Pancreas (tissue), 10 donors: Measurements from ENCODE around the gene SLC13A3. TPM values are rescaled to one million over a fixed set of nuclear protein-coding genes. Genes with fewer than 3 reads are reported as not detected.

Source experiments
- ATAC-seq, 4 donors: fragments of 200-7000 bp; cut with Tn5 transposase; one replicate each; pipeline versions ENCODE4 v1.8.0 to v1.9.1; 2020; ENCODE audit warnings: mild to moderate bottlenecking in 4 of 4, moderate library complexity in 4 of 4
- DNase-seq, 6 donors: peaks; one replicate each; pipeline ENCODE4 v3.0.0-alpha.2; 2020
- FAIRE-seq: peaks from 2 replicates; lab custom pipeline; 2012; peaks lifted over from hg19 to GRCh38; lab: Jason Lieb, UNC
- H3K27ac ChIP-seq, 4 donors: fragments of 200-600 bp; sonication (generic); 1 replicate in 3 of 4; 2 replicates in 1 of 4; pipeline versions ENCODE4 v1.5.0 to v1.8.0; 2020
- H3K27me3 ChIP-seq, 4 donors: fragments of 200-600 bp; one replicate each; pipeline ENCODE4 v1.8.0; 2021
- H3K36me3 ChIP-seq, 3 donors: fragments of 200-600 bp; sonication (generic) in 1 of 3; one replicate each; pipeline versions ENCODE4 v1.5.0 to v1.8.0; 2020 to 2021
- H3K4me1 ChIP-seq, 3 donors: fragments of 200-600 bp; one replicate each; pipeline ENCODE4 v1.8.0; 2021
- H3K4me3 ChIP-seq, 4 donors: fragments of 200-600 bp; sonication (generic) in 2 of 4; one replicate each; pipeline versions ENCODE4 v1.5.0 to v1.8.0; 2020 to 2021
- H3K9me3 ChIP-seq, 4 donors: fragments of 200-600 bp; one replicate each; pipeline ENCODE4 v1.8.0; 2021
- WGBS, 2 donors: extraction: QIAGEN DNeasy Blood & Tissue Kit; methylation state at CpG; one replicate each; pipeline ENCODE4 v1.1.7; 2013; 5-methylcytosine and 5-hydroxymethylcytosine counted together
- intact Hi-C, 3 donors: fragments of 100-400 bp; cut with DNase I; formaldehyde crosslinking; loops; one replicate each; pipeline versions ENCODE4 v1.11.1 to v1.14.2; 2022
- polyA plus RNA-seq, 2 donors: library from polyadenylated mRNA; stranded (reverse); fragments of 200-250 nt; gene quantifications; one replicate each; pipeline ENCODE4 v1.2.3, GENCODE V29; 2013
- total RNA-seq, 6 donors: library from RNA; stranded (reverse); fragmentation: NEBNext Ultra II Directional in 4 of 6; extraction: Animal tissue kit (Norgen Biotek cat#: 25700) in 4 of 6; gene quantifications; one replicate each; pipeline versions ENCODE4 v1.2.1 to v1.2.4, GENCODE V29; 2021 to 2023
- TF ChIP-seq, protein P1 (sequence below), 4 donors: fragments of 200-600 bp; sonication (generic) in 3 of 4; IDR thresholded peaks; one replicate each; pipeline versions ENCODE4 v1.5.0 to v1.8.0; 2021; ENCODE audit warnings: antibody characterized with exemption in 4 of 4
- donor health status: healthy with polysubstance abuse.
- donor health status: DM: no; HTN: no; CAD: no; lungs with moderate emphysema.
- donor health status: DM: no; HTN: no; CAD: no.
- donor health status: control.
- donor health status: control.
- donor health status: Bipolar disorder and iron deficiency.
- donor health status: DM: yes; HTN: yes; CAD: no.
- donor health status: DM: no; HTN: no; CAD: no.
- donor health status: DM: no; HTN: no; CAD: no.
- donor health status: DM: yes; HTN: yes; CAD: no.

The SLC13A3 gene, protein sequence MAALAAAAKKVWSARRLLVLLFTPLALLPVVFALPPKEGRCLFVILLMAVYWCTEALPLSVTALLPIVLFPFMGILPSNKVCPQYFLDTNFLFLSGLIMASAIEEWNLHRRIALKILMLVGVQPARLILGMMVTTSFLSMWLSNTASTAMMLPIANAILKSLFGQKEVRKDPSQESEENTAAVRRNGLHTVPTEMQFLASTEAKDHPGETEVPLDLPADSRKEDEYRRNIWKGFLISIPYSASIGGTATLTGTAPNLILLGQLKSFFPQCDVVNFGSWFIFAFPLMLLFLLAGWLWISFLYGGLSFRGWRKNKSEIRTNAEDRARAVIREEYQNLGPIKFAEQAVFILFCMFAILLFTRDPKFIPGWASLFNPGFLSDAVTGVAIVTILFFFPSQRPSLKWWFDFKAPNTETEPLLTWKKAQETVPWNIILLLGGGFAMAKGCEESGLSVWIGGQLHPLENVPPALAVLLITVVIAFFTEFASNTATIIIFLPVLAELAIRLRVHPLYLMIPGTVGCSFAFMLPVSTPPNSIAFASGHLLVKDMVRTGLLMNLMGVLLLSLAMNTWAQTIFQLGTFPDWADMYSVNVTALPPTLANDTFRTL
- total RNA-seq (1 to 10 TPM; 2.7 to 7.8 (median 5.8) TPM), polyA plus RNA-seq (1 to 10 TPM in 1 of 2 donors, under 1 TPM in 1; 0.68 to 2.3 TPM)

DNA sequence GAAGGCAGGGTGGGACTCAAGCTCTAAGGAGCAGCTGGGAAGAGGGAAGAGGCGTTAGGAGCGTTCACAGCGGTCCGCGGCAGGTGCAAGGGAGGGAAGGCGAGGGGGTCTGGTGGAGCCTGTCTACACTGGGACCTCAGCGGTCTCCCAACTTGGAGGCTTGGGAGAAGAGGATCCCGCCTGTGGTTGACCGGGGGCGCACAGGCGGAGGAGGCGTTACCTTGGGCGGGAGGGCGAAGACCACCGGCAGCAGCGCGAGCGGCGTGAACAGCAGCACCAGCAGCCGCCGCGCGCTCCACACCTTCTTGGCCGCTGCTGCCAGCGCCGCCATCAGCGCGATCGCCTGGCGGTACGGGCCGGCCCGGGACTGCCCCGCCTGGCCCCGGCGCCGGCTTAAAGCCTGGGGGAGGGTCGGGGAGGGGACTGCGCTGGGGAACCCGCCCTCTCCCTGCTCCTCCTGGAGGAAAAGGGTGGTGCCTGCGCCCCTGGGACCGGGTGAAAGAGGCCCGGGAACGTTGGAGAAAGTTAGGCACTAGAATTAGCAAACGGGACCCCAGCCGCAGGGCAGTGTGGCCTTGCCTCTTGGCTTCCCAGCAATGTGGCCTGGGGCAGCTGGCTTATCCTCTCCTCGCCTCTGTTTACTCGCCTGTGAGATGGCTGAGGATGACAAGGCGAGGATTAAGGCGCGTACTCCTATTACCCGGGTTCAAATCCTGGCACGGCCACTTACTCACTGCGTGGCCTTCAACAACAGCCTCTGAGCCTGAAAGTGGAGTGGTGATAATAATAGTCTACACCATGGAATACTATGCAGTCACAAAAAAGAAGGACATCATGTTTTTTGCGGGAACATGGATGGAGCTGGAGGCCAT lies at the start of gene SLC13A3:
Gene SLC13A3 (minus strand): TSS at position 369 of the 872 bp plus-strand sequence. CDS start 38 bp downstream, at position 331.
- WGBS, 2 donors = 32 to 36% methylated on average over 38 to 55 of the region's 55 CpGs
- Histone ChIP-seq H3K9me3 (no peaks in the 10 kb centered on the region), H3K4me3 (peak within 1 kb of the TSS in 2 of 4 donors; percentile 20 to 27), H3K27ac (no peak within 1 kb of the TSS), H3K4me1 (no peaks in the 10 kb centered on the region), H3K36me3 (no peaks in the 10 kb centered on the region), H3K27me3 (no peaks in the 10 kb centered on the region)
- ATAC-seq (peak in 3 of 4 donors; percentile 43 to 75 (median 72)), DNase-seq (no peak), FAIRE-seq (no peak)
- intact Hi-C loops = no loop called here
- TF ChIP-seq, protein P1, sequence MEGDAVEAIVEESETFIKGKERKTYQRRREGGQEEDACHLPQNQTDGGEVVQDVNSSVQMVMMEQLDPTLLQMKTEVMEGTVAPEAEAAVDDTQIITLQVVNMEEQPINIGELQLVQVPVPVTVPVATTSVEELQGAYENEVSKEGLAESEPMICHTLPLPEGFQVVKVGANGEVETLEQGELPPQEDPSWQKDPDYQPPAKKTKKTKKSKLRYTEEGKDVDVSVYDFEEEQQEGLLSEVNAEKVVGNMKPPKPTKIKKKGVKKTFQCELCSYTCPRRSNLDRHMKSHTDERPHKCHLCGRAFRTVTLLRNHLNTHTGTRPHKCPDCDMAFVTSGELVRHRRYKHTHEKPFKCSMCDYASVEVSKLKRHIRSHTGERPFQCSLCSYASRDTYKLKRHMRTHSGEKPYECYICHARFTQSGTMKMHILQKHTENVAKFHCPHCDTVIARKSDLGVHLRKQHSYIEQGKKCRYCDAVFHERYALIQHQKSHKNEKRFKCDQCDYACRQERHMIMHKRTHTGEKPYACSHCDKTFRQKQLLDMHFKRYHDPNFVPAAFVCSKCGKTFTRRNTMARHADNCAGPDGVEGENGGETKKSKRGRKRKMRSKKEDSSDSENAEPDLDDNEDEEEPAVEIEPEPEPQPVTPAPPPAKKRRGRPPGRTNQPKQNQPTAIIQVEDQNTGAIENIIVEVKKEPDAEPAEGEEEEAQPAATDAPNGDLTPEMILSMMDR (IDR thresholded peaks at IDR 0.05) = no peak

GRCh38 chr20:46701057-46701456 lies 49.8 kb upstream of the SLC13A3 start:
- intact Hi-C loops = no loop called here
- 60 to 75% methylated on average over 2 of the region's 2 CpGs for WGBS, 2 donors

GRCh38 chr20:46700481-46700880 lies 49.2 kb upstream of the SLC13A3 start:
- ATAC-seq (no peak), FAIRE-seq (no peak), DNase-seq (no peak)
- WGBS, 2 donors = 85 to 92% methylated on average over 6 of the region's 6 CpGs
- H3K27me3 ChIP-seq = no peaks in the 10 kb centered on the region
- H3K4me3 ChIP-seq = no peak overlapping the region
- no peaks in the 10 kb centered on the region for H3K36me3 ChIP-seq
- intact Hi-C loops = no loop called here
- no peaks in the 10 kb centered on the region for H3K9me3 ChIP-seq
- H3K4me1 ChIP-seq = no peaks in the 10 kb centered on the region
- TF ChIP-seq, protein P1 (IDR thresholded peaks at IDR 0.05) = no peak
- H3K27ac ChIP-seq = no peak overlapping the region

More at GRCh38 chr20:46701057-46701456, 49.8 kb upstream of the SLC13A3 start:
- Histone ChIP-seq H3K4me3 (no peak overlapping the region), H3K4me1 (no peaks in the 10 kb centered on the region), H3K36me3 (no peaks in the 10 kb centered on the region), H3K9me3 (no peaks in the 10 kb centered on the region), H3K27ac (no peak overlapping the region), H3K27me3 (no peaks in the 10 kb centered on the region)
- TF ChIP-seq, protein P1 (IDR thresholded peaks at IDR 0.05) = no peak
- FAIRE-seq (no peak), DNase-seq (no peak), ATAC-seq (no peak)

DNA sequence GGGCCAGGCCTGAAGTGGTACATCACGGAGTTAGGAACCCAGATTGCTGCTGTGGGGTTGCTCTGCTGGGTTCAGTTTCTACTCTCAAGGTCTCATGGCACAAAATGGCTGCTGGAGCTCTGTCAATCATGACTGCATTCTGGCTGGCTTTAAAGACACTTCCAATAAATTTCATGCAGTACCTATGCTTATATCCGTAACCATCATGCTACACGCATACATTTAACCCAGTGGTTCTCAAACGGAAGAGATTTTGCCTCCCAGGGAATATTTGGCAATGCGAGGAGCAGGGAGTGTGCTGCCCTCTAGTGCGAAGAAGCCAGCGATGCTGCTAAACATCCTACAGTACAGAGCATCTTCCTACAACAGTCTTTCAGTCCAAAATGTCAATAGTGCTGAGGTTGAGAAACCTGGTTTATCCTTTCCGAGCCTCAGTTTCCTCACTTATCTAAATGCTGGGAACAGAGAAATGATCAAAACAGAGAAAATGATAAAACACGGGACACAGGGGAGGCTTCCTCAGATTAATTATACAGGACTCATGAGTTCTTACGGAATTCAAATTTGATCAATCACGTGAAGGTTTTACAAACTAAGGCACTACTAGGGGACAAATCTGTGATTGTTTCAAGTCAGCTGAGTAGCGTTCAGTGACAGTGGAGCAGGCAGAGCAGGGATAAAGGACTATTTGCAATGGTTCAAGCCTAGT lies 48.5 kb upstream of the SLC13A3 start:
- Histone ChIP-seq H3K4me3 (no peak overlapping the region), H3K4me1 (no peaks in the 10 kb centered on the region), H3K36me3 (no peaks in the 10 kb centered on the region), H3K27me3 (no peaks in the 10 kb centered on the region), H3K9me3 (no peaks in the 10 kb centered on the region), H3K27ac (no peak overlapping the region)
- TF ChIP-seq, protein P1 (IDR thresholded peaks at IDR 0.05) = peak in 1 of 4 donors; percentile 18
- WGBS, 2 donors = 29 to 36% methylated on average over 12 of the region's 12 CpGs
- ATAC-seq (peak in 3 of 4 donors; percentile 43 to 66 (median 65)), FAIRE-seq (no peak), DNase-seq (no peak)
- intact Hi-C loops = no loop called here
